GM23338 (cell line): ENCODE results near the gene ARG1. TPM values are rescaled to one million over a fixed set of nuclear protein-coding genes. Genes with fewer than 3 reads are reported as not detected.

Experiments used
- ATAC-seq: fragments of 200-7000 bp; cut with Tn5 transposase; 3 replicates; pipeline ENCODE4 v1.9.1; 2020
- DNase-seq: peaks from one replicate; pipeline ENCODE4 v3.0.0-alpha.2; 2015; ENCODE audit warnings: low spot score
- H2AFZ ChIP-seq: fragments of 200-600 bp; sonication (generic); 2 replicates; pipeline ENCODE4 v1.8.0; 2016; ENCODE audit warnings: antibody characterized with exemption, mild to moderate bottlenecking, moderate library complexity
- H3F3A ChIP-seq: fragments of 200-600 bp; sonication (generic); replicated peaks from 2 replicates; pipeline ENCODE4 v1.8.0; 2017; ENCODE audit warnings: antibody characterized with exemption, mixed run types, low read depth
- H3K27ac ChIP-seq: fragments of 200-600 bp; sonication (generic); 2 replicates; pipeline ENCODE4 v1.6.1; 2016; ENCODE audit warnings: low read depth
- H3K27me3 ChIP-seq: fragments of 200-600 bp; sonication (generic); 2 replicates; pipeline ENCODE4 v1.8.0; 2016; ENCODE audit warnings: mild to moderate bottlenecking, mixed run types, moderate library complexity; ENCODE audit not compliant: insufficient read depth
- H3K36me3 ChIP-seq: fragments of 200-600 bp; sonication (generic); 2 replicates; pipeline ENCODE4 v1.8.0; 2016; ENCODE audit warnings: mild to moderate bottlenecking; ENCODE audit not compliant: insufficient read depth
- H3K4me1 ChIP-seq: fragments of 200-600 bp; sonication (generic); 2 replicates; pipeline ENCODE4 v1.8.0; 2016; ENCODE audit warnings: mild to moderate bottlenecking, moderate library complexity; ENCODE audit not compliant: insufficient read depth
- H3K4me2 ChIP-seq: fragments of 200-600 bp; sonication (generic); 2 replicates; pipeline ENCODE4 v1.7.1; 2017; ENCODE audit warnings: mixed run types
- H3K4me3 ChIP-seq: fragments of 200-600 bp; sonication (generic); 2 replicates; pipeline ENCODE4 v1.6.1; 2016; ENCODE audit warnings: mixed run types
- H3K79me2 ChIP-seq: fragments of 200-600 bp; sonication (generic); replicated peaks from 2 replicates; pipeline ENCODE4 v1.8.0; 2017; ENCODE audit warnings: mild to moderate bottlenecking; ENCODE audit not compliant: insufficient read depth
- H3K9me2 ChIP-seq: fragments of 200-600 bp; sonication (generic); 2 replicates; pipeline ENCODE4 v1.8.0; 2017; ENCODE audit not compliant: insufficient read depth
- H4K20me1 ChIP-seq: fragments of 200-600 bp; sonication (generic); replicated peaks from 2 replicates; pipeline ENCODE4 v1.8.0; 2017; ENCODE audit warnings: mild to moderate bottlenecking; ENCODE audit not compliant: insufficient read depth
- H3K27ac Mint-ChIP-seq: 2 replicates; pipeline ENCODE4 v1.8.0; 2020; ENCODE audit warnings: inconsistent platforms, mild to moderate bottlenecking, moderate library complexity, mixed read lengths
- H3K27me3 Mint-ChIP-seq: 3 replicates; pipeline ENCODE4 v1.8.0; 2022; ENCODE audit warnings: low read depth, mild to moderate bottlenecking, moderate library complexity, mixed read lengths, inconsistent platforms; ENCODE audit not compliant: insufficient read depth, poor library complexity
- H3K36me3 Mint-ChIP-seq: 3 replicates; pipeline ENCODE4 v1.8.0; 2021; ENCODE audit warnings: low read depth, mild to moderate bottlenecking, inconsistent platforms, moderate library complexity, mixed read lengths
- H3K4me1 Mint-ChIP-seq: 3 replicates; pipeline ENCODE4 v1.8.0; 2020; ENCODE audit warnings: mild to moderate bottlenecking, inconsistent platforms, mixed read lengths
- H3K4me3 Mint-ChIP-seq: 3 replicates; pipeline ENCODE4 v1.8.0; 2021; ENCODE audit warnings: moderate library complexity, mild to moderate bottlenecking, inconsistent platforms, mixed read lengths
- H3K9me3 Mint-ChIP-seq: 3 replicates; pipeline ENCODE4 v1.8.0; 2020; ENCODE audit warnings: moderate library complexity, mild to moderate bottlenecking, inconsistent platforms, mixed read lengths
- CREB1 ChIP-seq: fragments of 250-450 bp; sonication (Bioruptor Pico); IDR thresholded peaks from 2 replicates; pipeline ENCODE4 v1.5.0; 2020; ENCODE audit warnings: low read depth, mild to moderate bottlenecking, moderate library complexity
- ETS1 ChIP-seq: IDR thresholded peaks from 2 replicates; pipeline ENCODE4 v1.6.1; 2016; ENCODE audit warnings: antibody characterized with exemption
- EZH2 ChIP-seq: fragments of 200-600 bp; sonication (generic); IDR thresholded peaks from one replicate; pipeline ENCODE4 v1.8.0; 2017; ENCODE audit warnings: antibody characterized with exemption, mild to moderate bottlenecking, low read depth; ENCODE audit not compliant: unreplicated experiment
- EZH2phosphoT487 ChIP-seq: fragments of 200-600 bp; sonication (generic); IDR thresholded peaks from one replicate; pipeline ENCODE4 v1.8.1; 2018; ENCODE audit warnings: antibody characterized with exemption; ENCODE audit not compliant: unreplicated experiment
- JUNB ChIP-seq: IDR thresholded peaks from one replicate; pipeline ENCODE4 v1.6.1; 2016; ENCODE audit warnings: antibody characterized with exemption; ENCODE audit not compliant: unreplicated experiment
- NANOG ChIP-seq: IDR thresholded peaks from 2 replicates; pipeline ENCODE4 v1.6.1; 2016; ENCODE audit warnings: antibody characterized with exemption, borderline replicate concordance
- POLR2AphosphoS5 ChIP-seq: IDR thresholded peaks from 2 replicates; pipeline ENCODE4 v1.6.1; 2016; ENCODE audit warnings: antibody characterized with exemption, low read depth
- REST ChIP-seq: IDR thresholded peaks from one replicate; pipeline ENCODE4 v1.6.1; 2018; ENCODE audit warnings: antibody characterized with exemption; ENCODE audit not compliant: unreplicated experiment
- STAT1 ChIP-seq: IDR thresholded peaks from one replicate; pipeline ENCODE4 v1.6.1; 2016; ENCODE audit warnings: antibody characterized with exemption; ENCODE audit not compliant: unreplicated experiment
- ZNF114 ChIP-seq: fragments of 250-450 bp; sonication (Bioruptor Pico); IDR thresholded peaks from 2 replicates; pipeline ENCODE4 v1.5.0; 2020; ENCODE audit warnings: mild to moderate bottlenecking, moderate library complexity
- ZNF331 ChIP-seq: fragments of 250-450 bp; sonication (Bioruptor Pico); IDR thresholded peaks from 2 replicates; pipeline ENCODE4 v1.5.0; 2020; ENCODE audit warnings: low read depth, mild to moderate bottlenecking, moderate library complexity
- ZNF462 ChIP-seq: fragments of 250-450 bp; sonication (Bioruptor Pico); IDR thresholded peaks from 2 replicates; pipeline ENCODE4 v1.5.0; 2020; ENCODE audit warnings: mild to moderate bottlenecking, moderate library complexity
- polyA plus RNA-seq: library from polyadenylated mRNA; unstranded; fragments of >200 nt; fragmentation: Nextera tagmentation; extraction: Ambion mirVana; gene quantifications from 2 replicates; pipeline ENCODE4 v1.2.1, GENCODE V29; 2016
- total RNA-seq: library from RNA; depleted of rRNA; stranded (reverse); fragments of >200 nt; shearing (Covaris generic); gene quantifications from 2 replicates; pipeline ENCODE4 v1.2.3, GENCODE V29; 2014

Gene ARG1
- total and polyA plus RNA-seq, 2 experiments from 2014 or later = 0.18 TPM; not detected in 1

GRCh38 chr6:131549811-131550210 lies 23.2 kb upstream of the ARG1 start:
- peak overlapping the region; percentile 90; the same call in 1 of the 2 replicates for H2AFZ ChIP-seq
- TF ChIP-seq CREB1 (CRISPR knock-in tag) (no peak), ZNF114 (CRISPR knock-in tag) (no peak), EZH2phosphoT487 (no peak)

GRCh38 chr6:131551902-131552301 lies 21.1 kb upstream of the ARG1 start:
- Histone ChIP-seq H3K27ac (no peak overlapping the region), H2AFZ (peak overlapping the region; percentile 30; the same call in 1 of the 2 replicates), H3K4me3 (no peak overlapping the region), H4K20me1 (no peaks in the 10 kb centered on the region), H3K4me1 (no peaks in the 10 kb centered on the region), H3K27me3 (no peaks in the 10 kb centered on the region), H3K36me3 (no peaks in the 10 kb centered on the region), H3K4me2 (no peak overlapping the region), H3K9me2 (no peaks in the 10 kb centered on the region), H3F3A (no peaks in the 10 kb centered on the region), H3K79me2 (no peaks in the 10 kb centered on the region)
- Mint-ChIP-seq H3K4me1 (peaks cover 4% of the 10 kb centered on the region; the same call in 2 of the 3 replicates), H3K27ac (no peak overlapping the region), H3K27me3 (peaks cover 1% of the 10 kb centered on the region), H3K4me3 (no peak overlapping the region), H3K36me3 (no peaks in the 10 kb centered on the region), H3K9me3 (no peaks in the 10 kb centered on the region)
- ATAC-seq (no peak), DNase-seq (no peak)
- no peak for TF ChIP-seq ZNF114 (CRISPR knock-in tag)
- no peak for TF ChIP-seq ZNF331 (CRISPR knock-in tag)
- no peak for TF ChIP-seq REST
- TF ChIP-seq CREB1 (CRISPR knock-in tag) = no peak
- no peak for TF ChIP-seq EZH2
- no peak for TF ChIP-seq POLR2AphosphoS5
- TF ChIP-seq ZNF462 (CRISPR knock-in tag) = no peak
- no peak for TF ChIP-seq STAT1
- TF ChIP-seq EZH2phosphoT487 = no peak
- no peak for TF ChIP-seq JUNB
- no peak for TF ChIP-seq ETS1
- no peak for TF ChIP-seq NANOG

More at GRCh38 chr6:131549811-131550210, 23.2 kb upstream of the ARG1 start:
- Mint-ChIP-seq H3K27ac (no peak overlapping the region), H3K27me3 (no peaks in the 10 kb centered on the region), H3K4me3 (no peak overlapping the region), H3K36me3 (no peaks in the 10 kb centered on the region), H3K4me1 (peaks cover 4% of the 10 kb centered on the region; the same call in 2 of the 3 replicates), H3K9me3 (no peaks in the 10 kb centered on the region)
- DNase-seq = no peak
- no peak overlapping the region for H3K4me3 ChIP-seq
- ATAC-seq = no peak
- no peaks in the 10 kb centered on the region for H3K36me3 ChIP-seq
- no peaks in the 10 kb centered on the region for H3F3A ChIP-seq
- no peaks in the 10 kb centered on the region for H3K9me2 ChIP-seq
- H3K27me3 ChIP-seq = no peaks in the 10 kb centered on the region
- H3K4me2 ChIP-seq = no peak overlapping the region
- no peak overlapping the region for H3K27ac ChIP-seq
- H4K20me1 ChIP-seq = no peaks in the 10 kb centered on the region
- H3K79me2 ChIP-seq = no peaks in the 10 kb centered on the region
- no peaks in the 10 kb centered on the region for H3K4me1 ChIP-seq
